Stimulated activated CD4-positive, alpha-beta T cell treated with anti-CD3 and anti-CD28 coated beads, Interleukin-1b, Interleukin-23, amount 100 ng/mL, for 48 hours (primary cell): ENCODE data around the gene SLC35D3.
"Not testable (repeated sequence)": the region's sequence is repeated elsewhere in the genome, so short reads cannot be mapped to it uniquely, and the experiment has no call there.

Experiments
- DNase-seq: peaks from one replicate; pipeline ENCODE4 v3.0.0-alpha.2; 2020

The SLC35D3 gene

GRCh38 chr6:136921936-136922684, at the start of gene SLC35D3:
Gene SLC35D3 (plus strand): TSS chr6:136922301. CDS start chr6:136922429, 128 bp downstream.
- DNase-seq = no peak

DNA sequence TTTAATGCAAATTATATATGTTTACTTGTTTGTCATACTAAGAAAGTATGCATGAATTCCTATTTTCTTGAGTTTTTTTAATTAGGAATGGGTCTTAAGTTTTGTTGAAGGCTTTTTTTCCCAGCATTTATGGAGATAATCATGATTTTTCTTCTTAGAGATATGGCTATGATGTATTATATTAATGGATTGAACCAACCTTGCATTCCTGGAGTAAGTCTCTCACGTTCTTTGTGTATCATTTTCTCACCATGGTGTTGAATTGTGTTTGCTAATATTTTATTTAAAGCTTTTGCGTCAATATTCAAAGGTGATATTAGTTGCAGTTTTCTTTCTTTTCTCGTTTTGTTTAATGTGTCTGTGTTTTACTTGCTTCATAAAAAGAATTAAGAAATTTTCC, 48.4 kb upstream of the SLC35D3 start:
- no peak for DNase-seq

DNA sequence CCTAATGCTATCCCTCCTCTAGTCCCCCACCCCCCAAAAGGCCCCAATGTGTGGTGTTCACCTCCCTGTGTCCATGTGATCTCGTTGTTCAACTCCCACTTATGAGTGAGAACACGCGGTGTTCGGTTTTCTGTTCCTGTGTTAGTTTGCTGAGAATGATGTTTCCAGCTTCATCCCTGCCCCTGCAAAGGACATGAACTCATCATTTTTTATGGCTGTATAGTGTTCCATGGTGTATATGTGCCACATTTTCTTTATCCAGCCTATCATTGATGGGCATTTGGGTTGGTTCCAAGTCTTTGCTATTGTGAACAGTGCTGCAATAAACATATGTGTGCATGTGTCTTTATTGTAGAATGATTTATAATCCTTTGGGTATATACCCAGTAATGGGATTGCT, 45.6 kb upstream of the SLC35D3 start:
- DNase-seq = not testable (repeated sequence)

DNA sequence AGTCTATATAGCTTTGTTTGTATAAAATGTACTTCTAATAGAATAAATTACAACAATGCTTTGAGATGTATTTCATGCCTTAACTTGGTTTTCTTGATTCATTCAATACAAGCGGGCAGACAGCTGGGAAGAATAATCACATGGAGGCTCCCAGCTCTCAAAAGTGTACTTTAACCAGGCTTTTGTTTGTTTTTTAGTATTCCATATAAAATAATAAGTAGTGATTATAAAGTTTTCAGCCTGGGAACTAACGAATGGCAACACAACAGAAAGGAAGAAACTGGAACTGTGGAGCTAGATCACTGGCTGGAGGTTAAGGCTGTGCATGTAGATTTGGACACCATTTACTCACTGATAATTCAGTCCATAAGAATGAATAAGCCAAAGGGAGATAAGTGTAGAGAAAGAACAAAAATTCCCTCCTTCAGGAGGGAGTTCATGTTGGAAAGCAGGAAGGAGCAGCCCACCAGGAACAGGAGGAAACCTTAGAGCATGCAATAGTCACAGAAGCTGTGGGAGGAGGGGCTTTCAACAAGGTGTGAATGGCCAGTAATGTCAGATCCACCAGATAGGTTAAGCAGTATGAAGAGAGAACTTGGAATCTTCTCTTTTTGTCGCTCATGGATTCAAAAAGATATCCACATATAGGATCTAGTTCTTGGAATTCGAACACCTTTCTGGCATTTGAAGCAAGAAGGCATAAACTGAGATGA, 41.2 kb upstream of the SLC35D3 start:
- DNase-seq = no peak

DNA sequence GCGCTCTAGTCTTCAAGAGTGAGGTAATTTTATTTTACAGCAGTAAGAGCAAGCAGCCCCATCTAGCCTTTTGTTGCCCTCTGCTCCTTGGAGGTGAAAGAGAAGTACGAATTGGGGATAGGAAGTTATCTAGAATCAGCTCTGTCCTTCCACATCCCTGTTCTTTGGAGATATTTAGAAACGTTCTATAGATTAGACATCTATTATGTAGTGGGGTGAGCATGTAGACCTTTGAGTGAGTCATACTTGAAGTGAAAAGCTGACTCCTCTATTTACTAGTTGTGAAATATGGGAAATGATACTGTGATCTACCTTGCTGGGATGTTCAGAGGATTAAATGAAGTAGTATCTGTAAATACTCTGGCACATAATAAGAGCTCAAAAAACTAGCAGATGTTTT, 36.0 kb upstream of the SLC35D3 start:
- no peak for DNase-seq

DNA sequence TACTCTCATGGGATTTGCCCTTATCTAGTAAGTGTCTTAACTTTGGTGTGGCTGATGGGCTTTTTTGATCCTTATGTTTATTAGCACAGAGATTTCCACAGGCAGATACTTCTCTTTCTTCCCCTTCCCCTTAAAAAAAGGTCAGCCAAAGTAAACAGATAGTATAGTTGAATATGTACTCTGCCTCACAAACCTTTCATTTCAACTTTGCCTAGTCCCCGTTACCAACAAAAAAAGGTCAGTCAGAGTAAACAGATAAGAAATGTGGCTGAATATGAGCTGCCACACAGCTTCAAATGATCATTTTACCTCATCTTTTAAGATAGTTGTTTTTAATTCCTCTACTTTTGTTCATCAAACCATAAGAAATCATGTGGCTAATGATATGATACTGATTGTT, 34.1 kb upstream of the SLC35D3 start:
- DNase-seq = no peak

GRCh38 chr6:136889271-136890193, 32.6 kb upstream of the SLC35D3 start:
- DNase-seq = no peak

- no peak for DNase-seq
Observed at GRCh38 chr6:136890194-136890839, 31.8 kb upstream of the SLC35D3 start.

DNA sequence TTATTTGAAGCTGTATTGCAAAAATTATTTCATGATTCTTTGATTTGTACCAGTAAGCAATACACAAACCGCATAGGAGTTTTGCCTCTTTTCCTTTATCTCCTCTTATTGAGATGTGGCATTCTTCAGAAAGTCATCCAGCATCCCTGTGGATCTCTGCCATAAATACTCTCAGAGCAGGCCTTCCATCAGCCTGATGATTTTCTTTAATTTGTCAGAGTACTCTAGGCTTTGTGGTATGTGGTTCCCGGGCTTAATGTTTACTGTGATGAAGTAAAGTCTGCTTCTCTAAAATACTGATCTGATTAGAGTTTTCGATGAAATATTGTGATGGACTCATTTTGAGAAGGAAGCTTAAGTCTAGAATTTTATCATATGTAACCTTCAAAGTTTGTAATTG, 31.1 kb upstream of the SLC35D3 start:
- no peak for DNase-seq

GRCh38 chr6:136893187-136893586, 28.9 kb upstream of the SLC35D3 start:
- no peak for DNase-seq

DNA sequence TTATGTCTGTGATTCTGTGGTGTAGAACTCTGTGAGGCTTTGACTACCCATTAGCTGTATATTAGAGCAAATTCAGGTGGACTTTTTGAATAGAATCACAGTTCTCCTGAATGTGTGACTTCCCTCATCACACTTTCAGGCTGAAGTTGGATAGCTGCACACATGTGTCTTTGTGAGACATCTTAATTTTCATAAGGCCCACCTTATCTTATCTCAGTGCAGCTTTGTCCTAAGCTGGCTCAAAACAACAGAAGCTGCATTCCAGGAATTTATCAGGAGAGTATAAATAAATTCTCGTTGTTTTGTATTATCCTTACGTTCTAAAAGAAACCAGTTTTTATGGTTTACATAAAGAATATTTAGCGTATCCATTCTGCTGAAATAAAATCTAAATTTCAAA, 26.2 kb upstream of the SLC35D3 start:
- no peak for DNase-seq

DNA sequence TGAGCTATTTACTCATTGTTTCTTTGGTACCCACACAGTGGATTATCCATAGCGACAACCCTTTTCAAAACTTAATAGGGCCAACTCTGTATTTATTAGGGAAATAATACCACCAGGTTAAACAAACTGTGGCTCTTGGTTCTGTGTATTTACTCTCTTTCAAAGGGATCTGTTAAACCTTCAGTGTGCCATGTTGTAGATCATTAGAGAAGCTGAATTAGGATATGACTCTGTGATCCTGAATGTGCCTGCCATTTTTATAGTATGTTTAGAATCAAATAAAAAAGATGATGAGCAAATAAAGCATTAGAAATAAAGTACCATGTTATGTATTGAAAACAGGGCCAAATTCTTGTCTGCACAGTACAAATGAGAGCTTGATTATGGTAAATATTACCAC, 25.0 kb upstream of the SLC35D3 start:
- no peak for DNase-seq

- no peak for DNase-seq
Observed at GRCh38 chr6:136901212-136901784, 20.8 kb upstream of the SLC35D3 start.

- DNase-seq = not testable (repeated sequence)
Observed at GRCh38 chr6:136904477-136904876, 17.6 kb upstream of the SLC35D3 start.

DNA sequence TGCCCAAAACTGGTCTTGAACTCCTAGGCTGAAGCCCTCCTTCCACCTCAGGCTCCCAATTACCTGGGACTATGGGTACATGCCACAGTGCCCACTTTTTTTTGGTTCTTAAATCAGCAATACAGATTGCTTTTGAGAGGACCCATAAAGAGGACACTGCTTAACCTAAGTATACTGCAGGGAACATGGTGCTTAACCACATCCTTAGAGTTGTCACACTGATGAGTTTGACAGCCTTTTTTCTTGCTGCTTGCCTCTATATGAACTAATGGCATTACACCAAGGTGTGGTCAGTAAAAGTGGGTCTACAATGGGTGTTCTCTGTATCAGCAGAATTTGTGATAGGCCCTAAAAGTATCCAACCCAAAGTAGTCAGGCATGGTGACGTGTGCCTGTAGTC, 7.2 kb upstream of the SLC35D3 start:
- no peak for DNase-seq

- DNase-seq = no peak
Observed at GRCh38 chr6:136918706-136919105, 3.4 kb upstream of the SLC35D3 start.

- DNase-seq = no peak
Observed at GRCh38 chr6:136920216-136920615, 1.9 kb upstream of the SLC35D3 start.

- DNase-seq = no peak
Observed at GRCh38 chr6:136920671-136921380, 1.3 kb upstream of the SLC35D3 start.

GRCh38 chr6:136921381-136921935, 643 bp upstream of the SLC35D3 start:
- DNase-seq = no peak

GRCh38 chr6:136922685-136923006, 545 bp downstream of the SLC35D3 start:
- no peak for DNase-seq

GRCh38 chr6:136923116-136923953, 1.2 kb downstream of the SLC35D3 start:
- peak; percentile 15 for DNase-seq
